Gastrocnemius medialis (tissue), 4 donors: ENCODE measurements around the gene ALK. TPM values are rescaled to one million over a fixed set of nuclear protein-coding genes. Genes with fewer than 3 reads are reported as not detected.

Experiments used
- ATAC-seq, 2 donors: fragments of 150-250 bp; one replicate each; pipeline ENCODE4 v1.9.1; 2016
- DNase-seq, 2 donors: peaks; one replicate each; pipeline ENCODE4 v3.0.0-alpha.2; 2019
- H3K27ac ChIP-seq, 4 donors: fragments of 200-600 bp; sonication (generic); 1 replicate in 1 of 4; 2 replicates in 3 of 4; pipeline ENCODE4 v1.5.1; 2016 to 2018; ENCODE audit warnings: mild to moderate bottlenecking in 2 of 4, moderate library complexity in 1 of 4
- H3K27me3 ChIP-seq, 3 donors: fragments of 200-600 bp; sonication (generic) in 2 of 3; 1 replicate in 1 of 3; 2 replicates in 2 of 3; pipeline versions ENCODE4 v1.5.1 to v1.6.0; 2016 to 2019; ENCODE audit warnings: mild to moderate bottlenecking in 1 of 3, moderate library complexity in 1 of 3
- H3K36me3 ChIP-seq, 2 donors: fragments of 200-600 bp; sonication (generic) in 1 of 2; one replicate each; pipeline ENCODE4 v1.5.1; 2017 to 2018
- H3K4me1 ChIP-seq, 2 donors: fragments of 200-600 bp; sonication (generic) in 1 of 2; one replicate each; pipeline ENCODE4 v1.5.1; 2016 to 2017; ENCODE audit warnings: mild to moderate bottlenecking in 2 of 2
- H3K4me3 ChIP-seq, 4 donors: fragments of 200-600 bp; sonication (generic) in 3 of 4; 1 replicate in 1 of 4; 2 replicates in 3 of 4; pipeline ENCODE4 v1.5.1; 2016 to 2019; ENCODE audit warnings: mild to moderate bottlenecking in 2 of 4
- H3K9me3 ChIP-seq, 3 donors: fragments of 200-600 bp; sonication (generic) in 2 of 3; 1 replicate in 1 of 3; 2 replicates in 2 of 3; pipeline ENCODE4 v1.5.1; 2016 to 2019
- POLR2A ChIP-seq, 2 donors: fragments of 450-650 bp; IDR thresholded peaks; one replicate each; pipeline ENCODE4 v1.6.1; 2017; ENCODE audit warnings: antibody characterized with exemption in 2 of 2, mild to moderate bottlenecking in 2 of 2, moderate library complexity in 2 of 2
- in situ Hi-C, 4 donors: fragments of 200-750 bp; cut with MboI; loops; one replicate each; pipeline versions ENCODE4 v1.15.0 to v1.8.0; 2017; ENCODE audit warnings: low sequenced_read_pairs in 4 of 4
- intact Hi-C: fragments of 100-400 bp; cut with DNase I; formaldehyde crosslinking; loops from one replicate; pipeline ENCODE4 v1.15.1; 2023; ENCODE audit warnings: low total_unique reads
- total RNA-seq, 4 donors: library from RNA; depleted of rRNA; stranded (reverse); fragments of >200 nt; gene quantifications; one replicate each; pipeline versions ENCODE4 v1.1.0 to v1.2.3, GENCODE V29; 2016
- TF ChIP-seq, protein P1 (sequence below), 5 experiments: fragments of 450-650 bp in 3 of 5; fragments of 200-600 bp in 2 of 5; sonication (generic) in 2 of 5; IDR thresholded peaks in 4 of 5; conservative IDR thresholded peaks in 1 of 5; 1 replicate in 4 of 5; 2 replicates in 1 of 5; pipeline ENCODE4 v1.5.1; 2016 to 2019; ENCODE audit warnings: antibody characterized with exemption in 5 of 5, mild to moderate bottlenecking in 3 of 5, moderate library complexity in 3 of 5

ALK gene
- total RNA-seq, 4 donors from 2014 or later = not detected

DNA sequence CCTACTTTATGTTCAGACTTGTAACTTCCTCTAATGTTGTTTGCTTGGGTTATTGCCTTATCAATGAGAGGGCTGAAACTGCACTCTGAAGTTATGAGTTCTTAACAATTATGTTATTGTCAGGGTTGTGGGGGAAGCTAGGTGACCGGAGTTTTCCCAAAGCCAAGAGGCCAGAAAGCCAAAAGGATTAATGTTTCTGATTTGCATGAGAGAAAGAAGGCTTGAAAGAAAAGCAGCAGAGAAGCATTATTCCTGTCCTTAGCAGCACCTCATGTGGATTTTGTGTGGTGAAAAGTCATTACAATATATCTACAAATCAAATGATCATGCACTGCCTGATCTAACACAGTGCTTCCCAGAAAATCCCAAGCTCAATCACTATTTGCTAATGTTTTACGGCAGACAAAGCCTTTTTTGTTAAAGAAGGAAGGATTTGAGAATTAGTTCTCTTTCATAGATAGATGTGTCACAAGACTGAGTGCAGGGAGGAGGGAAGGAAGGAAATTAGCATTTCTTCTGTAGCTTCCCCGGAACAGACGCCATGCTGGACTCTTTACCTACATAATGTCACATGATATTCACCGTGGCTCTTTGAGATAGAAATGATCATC lies 203.2 kb downstream of the ALK start:
- TF ChIP-seq, protein P1, sequence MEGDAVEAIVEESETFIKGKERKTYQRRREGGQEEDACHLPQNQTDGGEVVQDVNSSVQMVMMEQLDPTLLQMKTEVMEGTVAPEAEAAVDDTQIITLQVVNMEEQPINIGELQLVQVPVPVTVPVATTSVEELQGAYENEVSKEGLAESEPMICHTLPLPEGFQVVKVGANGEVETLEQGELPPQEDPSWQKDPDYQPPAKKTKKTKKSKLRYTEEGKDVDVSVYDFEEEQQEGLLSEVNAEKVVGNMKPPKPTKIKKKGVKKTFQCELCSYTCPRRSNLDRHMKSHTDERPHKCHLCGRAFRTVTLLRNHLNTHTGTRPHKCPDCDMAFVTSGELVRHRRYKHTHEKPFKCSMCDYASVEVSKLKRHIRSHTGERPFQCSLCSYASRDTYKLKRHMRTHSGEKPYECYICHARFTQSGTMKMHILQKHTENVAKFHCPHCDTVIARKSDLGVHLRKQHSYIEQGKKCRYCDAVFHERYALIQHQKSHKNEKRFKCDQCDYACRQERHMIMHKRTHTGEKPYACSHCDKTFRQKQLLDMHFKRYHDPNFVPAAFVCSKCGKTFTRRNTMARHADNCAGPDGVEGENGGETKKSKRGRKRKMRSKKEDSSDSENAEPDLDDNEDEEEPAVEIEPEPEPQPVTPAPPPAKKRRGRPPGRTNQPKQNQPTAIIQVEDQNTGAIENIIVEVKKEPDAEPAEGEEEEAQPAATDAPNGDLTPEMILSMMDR (IDR thresholded peaks at IDR 0.05 in 4 of 5, conservative IDR thresholded peaks at IDR 0.05 in 1 of 5) = no peak
- TF ChIP-seq POLR2A (IDR thresholded peaks at IDR 0.05) = no peak
- intact Hi-C loops (no loop called here), in situ Hi-C loops (no loop called here)
- H3K4me1 ChIP-seq = no peaks in the 10 kb centered on the region
- no peak overlapping the region for H3K27ac ChIP-seq
- H3K27me3 ChIP-seq = no peaks in the 10 kb centered on the region
- H3K9me3 ChIP-seq = no peaks in the 10 kb centered on the region
- no peaks in the 10 kb centered on the region for H3K36me3 ChIP-seq
- no peak overlapping the region for H3K4me3 ChIP-seq
- no peak for ATAC-seq
- no peak for DNase-seq

DNA sequence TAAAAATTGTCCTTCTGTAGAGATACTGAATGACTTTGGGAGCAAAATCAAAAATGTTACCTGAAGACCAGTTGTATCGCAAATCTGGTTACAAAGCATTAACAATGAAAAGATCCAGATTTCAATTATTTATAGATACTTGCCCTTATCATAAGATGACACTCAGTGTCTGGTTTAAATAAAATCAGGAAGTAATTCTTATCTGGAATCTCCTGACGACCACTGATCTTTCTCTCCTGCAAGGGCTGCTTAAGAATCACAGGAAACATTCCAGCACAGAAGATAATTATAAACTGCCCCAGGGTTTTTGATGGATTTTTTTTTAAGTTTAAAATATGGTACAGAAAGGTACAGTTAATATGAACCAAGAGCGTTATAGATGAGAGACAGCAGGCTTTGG lies 205.7 kb downstream of the ALK start:
- in situ Hi-C loops (no loop called here), intact Hi-C loops (no loop called here)
- Histone ChIP-seq H3K27me3 (no peaks in the 10 kb centered on the region), H3K4me3 (no peak overlapping the region), H3K36me3 (no peaks in the 10 kb centered on the region), H3K9me3 (no peaks in the 10 kb centered on the region), H3K4me1 (no peaks in the 10 kb centered on the region), H3K27ac (no peak overlapping the region)
- ATAC-seq = no peak
- no peak for DNase-seq
- TF ChIP-seq, protein P1 (IDR thresholded peaks at IDR 0.05 in 4 of 5, conservative IDR thresholded peaks at IDR 0.05 in 1 of 5) = no peak
- no peak for TF ChIP-seq POLR2A (IDR thresholded peaks at IDR 0.05)

DNA sequence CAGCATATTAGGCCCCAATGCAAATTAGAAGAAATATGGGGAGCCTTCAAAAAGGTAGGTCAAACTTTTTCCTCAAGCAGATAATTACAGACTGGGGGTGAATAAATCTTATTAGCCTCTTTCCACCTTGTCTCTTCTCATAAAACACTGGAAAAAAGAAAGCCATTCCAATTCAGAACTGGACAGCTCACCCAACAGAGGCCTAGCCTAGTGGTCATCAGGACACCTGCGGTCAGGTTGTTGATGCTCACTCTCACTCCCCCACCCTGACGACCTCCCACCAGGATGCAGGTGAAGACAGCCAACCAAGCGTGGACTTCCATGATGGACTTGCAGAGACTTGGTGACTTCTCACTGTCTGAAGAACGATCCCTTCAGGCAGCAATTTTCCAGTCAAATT lies 207.1 kb downstream of the ALK start:
- DNase-seq (no peak), ATAC-seq (no peak)
- Histone ChIP-seq H3K27me3 (no peaks in the 10 kb centered on the region), H3K36me3 (no peaks in the 10 kb centered on the region), H3K9me3 (no peaks in the 10 kb centered on the region), H3K27ac (no peak overlapping the region), H3K4me1 (no peaks in the 10 kb centered on the region), H3K4me3 (no peak overlapping the region)
- intact Hi-C loops (no loop called here), in situ Hi-C loops (no loop called here)
- TF ChIP-seq POLR2A (IDR thresholded peaks at IDR 0.05) = no peak
- TF ChIP-seq, protein P1 (IDR thresholded peaks at IDR 0.05 in 4 of 5, conservative IDR thresholded peaks at IDR 0.05 in 1 of 5) = no peak

GRCh38 chr2:29706171-29706720 lies 215.1 kb downstream of the ALK start:
- Histone ChIP-seq H3K4me3 (no peak overlapping the region), H3K4me1 (no peaks in the 10 kb centered on the region), H3K36me3 (no peaks in the 10 kb centered on the region), H3K27me3 (no peaks in the 10 kb centered on the region), H3K9me3 (no peaks in the 10 kb centered on the region), H3K27ac (no peak overlapping the region)
- in situ Hi-C loops (no loop called here), intact Hi-C loops (no loop called here)
- ATAC-seq (no peak), DNase-seq (no peak)
- TF ChIP-seq, protein P1 (IDR thresholded peaks at IDR 0.05 in 4 of 5, conservative IDR thresholded peaks at IDR 0.05 in 1 of 5) = no peak
- no peak for TF ChIP-seq POLR2A (IDR thresholded peaks at IDR 0.05)

DNA sequence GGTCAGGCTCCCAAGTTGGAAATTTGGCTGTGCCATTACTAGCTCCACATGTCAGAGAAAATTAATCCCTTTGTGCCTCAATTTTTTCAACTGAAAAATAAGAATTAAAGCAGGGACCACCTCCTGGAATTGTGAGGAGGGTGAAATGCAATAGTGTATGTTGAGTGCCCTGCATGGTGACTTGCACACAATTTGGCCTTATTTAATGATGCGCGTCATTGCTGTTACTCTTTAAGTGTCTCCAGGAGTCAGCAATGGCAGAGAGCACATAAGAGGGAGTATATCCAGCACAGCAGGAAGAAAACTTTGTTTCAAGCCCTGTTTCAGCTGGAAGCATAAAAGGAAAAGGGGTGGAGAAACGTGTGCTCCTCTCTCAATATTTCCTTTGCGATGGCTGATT lies 215.8 kb downstream of the ALK start:
- Histone ChIP-seq H3K27ac (no peak overlapping the region), H3K27me3 (no peaks in the 10 kb centered on the region), H3K36me3 (no peaks in the 10 kb centered on the region), H3K9me3 (no peaks in the 10 kb centered on the region), H3K4me1 (no peaks in the 10 kb centered on the region), H3K4me3 (no peak overlapping the region)
- DNase-seq (no peak), ATAC-seq (no peak)
- TF ChIP-seq, protein P1 (IDR thresholded peaks at IDR 0.05 in 4 of 5, conservative IDR thresholded peaks at IDR 0.05 in 1 of 5) = no peak
- TF ChIP-seq POLR2A (IDR thresholded peaks at IDR 0.05) = no peak
- in situ Hi-C loops (no loop called here), intact Hi-C loops (no loop called here)
